GM06990 (cell line): ENCODE measurements around the gene EEF1E1.

ENCODE experiments used
- DNase-seq: peaks from one replicate; pipeline ENCODE4 v3.0.0-alpha.2; 2011; ENCODE audit not compliant: insufficient read length; ENCODE audit errors: extremely low read depth
- H3K27me3 ChIP-seq: replicated peaks from 2 replicates; pipeline ENCODE4 v1.6.0; 2011; ENCODE audit warnings: low read length; ENCODE audit not compliant: control insufficient read depth, insufficient read depth
- H3K36me3 ChIP-seq: 2 replicates; pipeline ENCODE4 v1.5.1; 2011; ENCODE audit warnings: low read length; ENCODE audit not compliant: control insufficient read depth, insufficient read depth
- H3K4me3 ChIP-seq: replicated peaks from 2 replicates; pipeline ENCODE4 v1.5.1; 2011; ENCODE audit warnings: low read depth, mild to moderate bottlenecking, control low read depth, low read length
- TF ChIP-seq, protein P1 (sequence below): IDR thresholded peaks from 2 replicates; pipeline ENCODE4 v1.5.1; 2011; ENCODE audit warnings: low read length, control low read depth, mild to moderate bottlenecking, inconsistent platforms; ENCODE audit not compliant: insufficient read depth, poor library complexity, severe bottlenecking

The EEF1E1 gene

GRCh38 chr6:8135276-8135675 lies 32.9 kb upstream of the EEF1E1 start:
- no peak for DNase-seq
- TF ChIP-seq, protein P1, sequence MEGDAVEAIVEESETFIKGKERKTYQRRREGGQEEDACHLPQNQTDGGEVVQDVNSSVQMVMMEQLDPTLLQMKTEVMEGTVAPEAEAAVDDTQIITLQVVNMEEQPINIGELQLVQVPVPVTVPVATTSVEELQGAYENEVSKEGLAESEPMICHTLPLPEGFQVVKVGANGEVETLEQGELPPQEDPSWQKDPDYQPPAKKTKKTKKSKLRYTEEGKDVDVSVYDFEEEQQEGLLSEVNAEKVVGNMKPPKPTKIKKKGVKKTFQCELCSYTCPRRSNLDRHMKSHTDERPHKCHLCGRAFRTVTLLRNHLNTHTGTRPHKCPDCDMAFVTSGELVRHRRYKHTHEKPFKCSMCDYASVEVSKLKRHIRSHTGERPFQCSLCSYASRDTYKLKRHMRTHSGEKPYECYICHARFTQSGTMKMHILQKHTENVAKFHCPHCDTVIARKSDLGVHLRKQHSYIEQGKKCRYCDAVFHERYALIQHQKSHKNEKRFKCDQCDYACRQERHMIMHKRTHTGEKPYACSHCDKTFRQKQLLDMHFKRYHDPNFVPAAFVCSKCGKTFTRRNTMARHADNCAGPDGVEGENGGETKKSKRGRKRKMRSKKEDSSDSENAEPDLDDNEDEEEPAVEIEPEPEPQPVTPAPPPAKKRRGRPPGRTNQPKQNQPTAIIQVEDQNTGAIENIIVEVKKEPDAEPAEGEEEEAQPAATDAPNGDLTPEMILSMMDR = no peak
- no peaks in the 10 kb centered on the region; the same call in none of the 2 replicates for H3K27me3 ChIP-seq
- H3K36me3 ChIP-seq = no peaks in the 10 kb centered on the region
- no peak overlapping the region for H3K4me3 ChIP-seq

DNA sequence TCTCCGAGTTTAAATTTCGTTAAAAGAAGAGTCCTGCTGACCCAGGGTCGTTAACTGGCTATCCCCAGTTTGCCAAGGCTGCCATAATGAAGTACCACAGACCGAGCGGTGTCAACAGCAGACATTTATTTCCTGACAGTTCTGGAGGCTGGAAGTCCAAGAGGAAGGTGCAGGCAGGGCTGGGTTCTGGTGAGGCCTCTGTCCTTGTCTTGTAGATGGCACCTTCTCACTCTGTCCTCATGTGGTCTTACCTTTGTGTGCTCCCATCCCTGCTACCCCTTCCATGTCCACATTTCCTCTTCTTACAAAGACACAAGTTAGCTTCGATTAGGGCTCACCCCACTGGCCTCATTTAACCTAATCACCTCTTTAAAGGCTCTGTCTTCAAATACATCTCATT lies 29.8 kb upstream of the EEF1E1 start:
- Histone ChIP-seq H3K4me3 (no peak overlapping the region), H3K36me3 (no peaks in the 10 kb centered on the region), H3K27me3 (peaks cover 3% of the 10 kb centered on the region)
- TF ChIP-seq, protein P1 = no peak
- no peak for DNase-seq

DNA sequence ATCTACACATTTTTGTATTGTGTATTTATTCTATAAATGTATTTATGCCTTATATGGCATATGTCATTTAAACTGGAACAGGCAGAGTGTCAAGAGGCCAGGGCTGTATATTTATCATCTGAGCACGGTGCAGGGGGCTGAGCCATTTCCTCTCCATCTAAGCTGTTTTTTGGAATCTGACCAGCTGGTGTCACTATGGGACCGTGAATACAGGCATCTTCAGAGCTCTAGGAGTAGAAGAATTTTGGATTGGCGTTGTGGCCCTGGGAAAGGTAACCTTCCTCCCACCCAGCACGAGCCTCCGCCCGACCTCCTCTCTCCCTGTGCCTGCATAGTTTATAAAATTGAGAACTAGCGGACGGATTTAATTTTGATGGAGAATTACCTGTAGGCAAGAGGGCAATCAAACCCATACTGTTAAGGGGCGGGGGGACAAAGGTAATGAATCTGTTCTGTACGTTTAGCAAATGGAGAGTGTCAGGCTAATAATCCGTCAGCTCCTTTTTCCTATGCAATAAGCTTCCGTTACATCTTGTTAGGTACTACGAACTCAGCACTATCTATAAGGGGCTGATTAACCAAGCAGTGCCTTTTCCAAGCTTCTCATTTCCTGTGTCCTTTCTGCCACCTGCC lies 29.0 kb upstream of the EEF1E1 start:
- peak; percentile 7 for DNase-seq
- peaks cover 3% of the 10 kb centered on the region for H3K27me3 ChIP-seq
- no peak overlapping the region for H3K4me3 ChIP-seq
- no peaks in the 10 kb centered on the region for H3K36me3 ChIP-seq
- TF ChIP-seq, protein P1 = peak; percentile 53

- TF ChIP-seq, protein P1 = no peak
- Histone ChIP-seq H3K27me3 (peaks cover 3% of the 10 kb centered on the region), H3K36me3 (no peaks in the 10 kb centered on the region), H3K4me3 (no peak overlapping the region)
- no peak for DNase-seq
Observed at GRCh38 chr6:8130399-8130798, 28.1 kb upstream of the EEF1E1 start.

GRCh38 chr6:8123236-8123635 lies 20.9 kb upstream of the EEF1E1 start:
- Histone ChIP-seq H3K4me3 (no peak overlapping the region), H3K36me3 (no peaks in the 10 kb centered on the region), H3K27me3 (no peaks in the 10 kb centered on the region)
- no peak for DNase-seq
- TF ChIP-seq, protein P1 = no peak

GRCh38 chr6:8114956-8115355 lies 12.6 kb upstream of the EEF1E1 start:
- DNase-seq = no peak
- TF ChIP-seq, protein P1 = no peak
- H3K27me3 ChIP-seq = no peaks in the 10 kb centered on the region
- H3K36me3 ChIP-seq = no peaks in the 10 kb centered on the region
- no peak overlapping the region for H3K4me3 ChIP-seq
